ENCODE data around the gene MSH5.

Gene MSH5

GRCh38 chr6:31697555-31697954 lies 42.2 kb upstream of the MSH5 start:
- TF ChIP-seq CTCF (IDR thresholded peaks at IDR 0.05) = no peak

- no peak for TF ChIP-seq CTCF (IDR thresholded peaks at IDR 0.05)
These were observed 38.9 kb upstream of the MSH5 start for GRCh38 chr6:31700740-31701401.

- no peak for TF ChIP-seq CTCF (IDR thresholded peaks at IDR 0.05)
These were observed 38.0 kb upstream of the MSH5 start for GRCh38 chr6:31701666-31702404.

GRCh38 chr6:31702405-31702818 lies 37.4 kb upstream of the MSH5 start:
- no peak for TF ChIP-seq CTCF (IDR thresholded peaks at IDR 0.05)

GRCh38 chr6:31702819-31703716 lies 36.7 kb upstream of the MSH5 start, which contains the start of gene ABHD16A:
Gene ABHD16A (minus strand): TSS chr6:31703324. CDS start chr6:31703281, 43 bp downstream.
- no peak for TF ChIP-seq CTCF (IDR thresholded peaks at IDR 0.05)

GRCh38 chr6:31705931-31706330 lies 33.9 kb upstream of the MSH5 start:
- no peak for TF ChIP-seq CTCF (IDR thresholded peaks at IDR 0.05)

- TF ChIP-seq CTCF (IDR thresholded peaks at IDR 0.05) = no peak
These were observed 33.2 kb upstream of the MSH5 start, which contains the start of gene LY6G6F for GRCh38 chr6:31706599-31706998. Gene LY6G6F (plus strand): TSS chr6:31706866. CDS start chr6:31706907, 41 bp downstream.

Measured in LNCAP (cell line).